CD4-positive, alpha-beta T cell (primary cell): ENCODE results near the gene TGFBI. TPM values are rescaled to one million over a fixed set of nuclear protein-coding genes. Genes with fewer than 3 reads are reported as not detected.
"Not testable (repeated sequence)": the region's sequence is repeated elsewhere in the genome, so short reads cannot be mapped to it uniquely, and the experiment has no call there.

Experiments used
- ATAC-seq: fragments of 200-7000 bp; cut with Tn5 transposase; one replicate; pipeline ENCODE4 v1.10.0; 2022; ENCODE audit warnings: mild to moderate bottlenecking; ENCODE audit not compliant: poor library complexity
- CTCF ChIA-PET: fragments of 350-600 bp; sonication (Branson Sonifier 250); formaldehyde crosslinking; loops from one replicate; lab custom pipeline; 2021; ENCODE audit warnings: antibody characterized with exemption, inconsistent platforms; lab: Charles Lee
- POLR2A ChIA-PET: fragments of 350-600 bp; sonication (Branson Sonifier 250); formaldehyde crosslinking; loops from one replicate; lab custom pipeline; 2021; ENCODE audit warnings: antibody characterized with exemption, inconsistent platforms; lab: Charles Lee
- DNase-seq, 14 experiments: peaks; one replicate each; pipeline ENCODE4 v3.0.0-alpha.2; 2013 to 2020; ENCODE audit warnings: mixed read lengths in 2 of 14
- H3K27ac ChIP-seq, 2 donors: one replicate each; pipeline versions ENCODE4 v1.5.1 to v1.7.0; 2013; ENCODE audit warnings: low read length in 2 of 2, low read depth in 1 of 2, mild to moderate bottlenecking in 1 of 2
- H3K27me3 ChIP-seq, 2 experiments: 1 replicate in 1 of 2; 2 replicates in 1 of 2; pipeline versions ENCODE4 v1.6.1 to v1.7.0; 2013; ENCODE audit warnings: low read length in 2 of 2, control low read depth in 1 of 2, mild to moderate bottlenecking in 1 of 2, moderate library complexity in 1 of 2; ENCODE audit not compliant: insufficient read depth in 2 of 2, control insufficient read depth in 1 of 2
- H3K36me3 ChIP-seq: one replicate; pipeline ENCODE4 v1.6.1; 2013; ENCODE audit warnings: low read length, control low read depth; ENCODE audit not compliant: insufficient read depth
- H3K4me1 ChIP-seq: one replicate; pipeline ENCODE4 v1.6.1; 2013; ENCODE audit warnings: low read length, control low read depth; ENCODE audit not compliant: insufficient read depth
- H3K4me3 ChIP-seq: one replicate; pipeline ENCODE4 v1.5.1; 2013; ENCODE audit warnings: mild to moderate bottlenecking, low read length, moderate library complexity
- H3K9me3 ChIP-seq, 2 experiments: 1 replicate in 1 of 2; 2 replicates in 1 of 2; pipeline versions ENCODE4 v1.6.1 to v1.7.0; 2013; ENCODE audit warnings: low read length in 2 of 2, mild to moderate bottlenecking in 2 of 2, control low read depth in 1 of 2, moderate library complexity in 1 of 2; ENCODE audit not compliant: control insufficient read depth in 1 of 2, insufficient read depth in 1 of 2
- H3K27ac Mint-ChIP-seq: one replicate; pipeline ENCODE4 v1.8.0; 2020; ENCODE audit warnings: mixed read lengths
- H3K27me3 Mint-ChIP-seq: one replicate; pipeline ENCODE4 v1.8.0; 2021; ENCODE audit warnings: mixed read lengths
- H3K36me3 Mint-ChIP-seq: one replicate; pipeline ENCODE4 v1.8.0; 2021; ENCODE audit warnings: low read depth, mixed read lengths
- H3K4me1 Mint-ChIP-seq: one replicate; pipeline ENCODE4 v1.8.0; 2021; ENCODE audit warnings: low read depth, mixed read lengths
- H3K4me3 Mint-ChIP-seq: one replicate; pipeline ENCODE4 v1.8.0; 2020; ENCODE audit warnings: mild to moderate bottlenecking, mixed read lengths
- H3K9me3 Mint-ChIP-seq: one replicate; pipeline ENCODE4 v1.8.0; 2020; ENCODE audit warnings: mixed read lengths
- CTCF ChIP-seq: fragments of 200-600 bp; IDR thresholded peaks from one replicate; pipeline ENCODE4 v1.8.0; 2022; ENCODE audit warnings: antibody characterized with exemption, mild to moderate bottlenecking
- intact Hi-C, 2 experiments: fragments of 100-400 bp; cut with DNase I in 1 of 2; cut with micrococcal nuclease in 1 of 2; formaldehyde crosslinking; loops; one replicate each; pipeline versions ENCODE4 v1.15.1 to v1.9.0; 2023 to 2025; cut with DNase I, micrococcal nuclease
- total RNA-seq, 174 experiments: library from RNA in 2 of 174; stranded (reverse) in 2 of 174; gene quantifications; one replicate each; pipeline ENCODE4 v1.2.3 and lab custom pipeline; 2021 to 2026

Gene TGFBI
- total RNA-seq, 2 experiments from 2014 or later = 4.8 to 5.9 TPM

GRCh38 chr5:136043968-136044610 lies 15.3 kb downstream of the TGFBI start:
- intact Hi-C loops = no loop called here
- no peaks in the 10 kb centered on the region for H3K36me3 Mint-ChIP-seq
- DNase-seq (no peak), ATAC-seq (no peak)
- Histone ChIP-seq H3K9me3 (no peaks in the 10 kb centered on the region), H3K27me3 (no peaks in the 10 kb centered on the region), H3K36me3 (no peaks in the 10 kb centered on the region), H3K4me1 (peaks cover 8% of the 10 kb centered on the region), H3K27ac (no peak overlapping the region), H3K4me3 (no peak overlapping the region)
- H3K27me3 Mint-ChIP-seq = no peaks in the 10 kb centered on the region
- no peaks in the 10 kb centered on the region for H3K9me3 Mint-ChIP-seq
- no peak for TF ChIP-seq CTCF
- CTCF ChIA-PET = no interaction called here
- peaks cover 18% of the 10 kb centered on the region for H3K4me1 Mint-ChIP-seq
- POLR2A ChIA-PET = no interaction called here
- no peak overlapping the region for H3K4me3 Mint-ChIP-seq
- no peak overlapping the region for H3K27ac Mint-ChIP-seq

GRCh38 chr5:136045026-136045425 lies 16.2 kb downstream of the TGFBI start:
- H3K36me3 ChIP-seq, H3K9me3 ChIP-seq, H3K9me3 Mint-ChIP-seq, ATAC-seq, H3K27ac ChIP-seq, CTCF ChIA-PET, H3K27me3 Mint-ChIP-seq, H3K4me1 ChIP-seq, H3K27ac Mint-ChIP-seq, H3K36me3 Mint-ChIP-seq, H3K4me3 ChIP-seq, intact Hi-C loops, H3K4me3 Mint-ChIP-seq, DNase-seq, POLR2A ChIA-PET, H3K27me3 ChIP-seq: not testable (repeated sequence)
- H3K4me1 Mint-ChIP-seq = peaks cover 18% of the 10 kb centered on the region

GRCh38 chr5:136046246-136046645 lies 17.5 kb downstream of the TGFBI start:
- Histone ChIP-seq H3K27ac (no peak overlapping the region), H3K4me1 (peaks cover 6% of the 10 kb centered on the region), H3K27me3 (no peaks in the 10 kb centered on the region), H3K4me3 (no peak overlapping the region), H3K9me3 (no peaks in the 10 kb centered on the region), H3K36me3 (no peaks in the 10 kb centered on the region)
- DNase-seq = no peak
- intact Hi-C loops = no loop called here
- H3K9me3 Mint-ChIP-seq = no peaks in the 10 kb centered on the region
- no peaks in the 10 kb centered on the region for H3K27me3 Mint-ChIP-seq
- no peak overlapping the region for H3K27ac Mint-ChIP-seq
- CTCF ChIA-PET = no interaction called here
- H3K36me3 Mint-ChIP-seq = no peaks in the 10 kb centered on the region
- H3K4me1 Mint-ChIP-seq = peaks cover 18% of the 10 kb centered on the region
- no peak overlapping the region for H3K4me3 Mint-ChIP-seq
- no peak for ATAC-seq
- no peak for TF ChIP-seq CTCF
- POLR2A ChIA-PET = no interaction called here

- CTCF ChIA-PET = no interaction called here
- POLR2A ChIA-PET = no interaction called here
- Histone ChIP-seq H3K4me3 (no peak overlapping the region), H3K27ac (no peak overlapping the region), H3K36me3 (no peaks in the 10 kb centered on the region), H3K27me3 (no peaks in the 10 kb centered on the region), H3K4me1 (peaks cover 2% of the 10 kb centered on the region), H3K9me3 (no peaks in the 10 kb centered on the region)
- Mint-ChIP-seq H3K27ac (no peak overlapping the region), H3K4me3 (no peak overlapping the region), H3K9me3 (no peaks in the 10 kb centered on the region), H3K27me3 (no peaks in the 10 kb centered on the region), H3K36me3 (no peaks in the 10 kb centered on the region), H3K4me1 (peaks cover 2% of the 10 kb centered on the region)
- intact Hi-C loops = no loop called here
- no peak for TF ChIP-seq CTCF
- ATAC-seq (no peak), DNase-seq (no peak)
These were observed 19.1 kb downstream of the TGFBI start for GRCh38 chr5:136047858-136048257.
